GM12873 (cell line): ENCODE results near the gene LILRA6.

Experiments used
- CTCF ChIP-seq: IDR thresholded peaks from 2 replicates; pipeline ENCODE4 v1.5.1; 2012; ENCODE audit warnings: low read depth, mild to moderate bottlenecking, moderate library complexity, low read length, control low read depth; ENCODE audit not compliant: insufficient read depth; ENCODE audit errors: missing control alignments

Gene LILRA6

GRCh38 chr19:54255105-54255775 lies 12.7 kb upstream of the LILRA6 start:
- TF ChIP-seq CTCF: no peak

- TF ChIP-seq CTCF: no peak
Observed at GRCh38 chr19:54254195-54254906, 11.8 kb upstream of the LILRA6 start.

- no peak for TF ChIP-seq CTCF
Observed at GRCh38 chr19:54253331-54254194, 11.0 kb upstream of the LILRA6 start.

GRCh38 chr19:54252845-54253244 lies 10.3 kb upstream of the LILRA6 start:
- TF ChIP-seq CTCF: no peak

GRCh38 chr19:54252243-54252642 lies 9.7 kb upstream of the LILRA6 start:
- no peak for TF ChIP-seq CTCF

- TF ChIP-seq CTCF: no peak
Observed at GRCh38 chr19:54248016-54248601, 5.5 kb upstream of the LILRA6 start.
